Natural killer cell (primary cell): ENCODE data around the gene LLGL1. TPM values are rescaled to one million over a fixed set of nuclear protein-coding genes. Genes with fewer than 3 reads are reported as not detected.

Experiments
- ATAC-seq, 3 donors: fragments of 150-1000 bp in 2 of 3; fragments of 200-7000 bp in 1 of 3; cut with Tn5 transposase; 1 replicate in 1 of 3; 2 replicates in 2 of 3; pipeline ENCODE4 v1.10.0; 2021; ENCODE audit warnings: mild to moderate bottlenecking in 2 of 3, moderate library complexity in 2 of 3
- DNase-seq, 2 donors: peaks; one replicate each; pipeline versions ENCODE4 v3.0.0 to v3.0.0-alpha.2; 2013 to 2021; ENCODE audit warnings: mixed read lengths in 1 of 2
- H3K27ac ChIP-seq: one replicate; pipeline ENCODE4 v1.5.1; 2013; ENCODE audit warnings: mild to moderate bottlenecking, low read length
- H3K27me3 ChIP-seq: one replicate; pipeline ENCODE4 v1.6.1; 2013; ENCODE audit warnings: low read length; ENCODE audit not compliant: control insufficient read depth, insufficient read depth
- H3K36me3 ChIP-seq: one replicate; pipeline ENCODE4 v1.6.1; 2013; ENCODE audit warnings: low read length; ENCODE audit not compliant: control insufficient read depth, insufficient read depth
- H3K4me1 ChIP-seq: one replicate; pipeline ENCODE4 v1.6.1; 2013; ENCODE audit warnings: low read length; ENCODE audit not compliant: control insufficient read depth, insufficient read depth
- H3K4me3 ChIP-seq: one replicate; pipeline ENCODE4 v1.5.1; 2013; ENCODE audit warnings: low read length
- H3K9me3 ChIP-seq: one replicate; pipeline ENCODE4 v1.6.1; 2013; ENCODE audit warnings: low read length; ENCODE audit not compliant: control insufficient read depth, insufficient read depth
- H3K27ac Mint-ChIP-seq, 2 donors: one replicate each; pipeline ENCODE4 v1.8.0; 2022; ENCODE audit warnings: mild to moderate bottlenecking in 2 of 2, mixed read lengths in 2 of 2, moderate library complexity in 1 of 2
- H3K27me3 Mint-ChIP-seq, 2 donors: one replicate each; pipeline ENCODE4 v1.8.0; 2022; ENCODE audit warnings: low read depth in 2 of 2, mixed read lengths in 2 of 2
- H3K36me3 Mint-ChIP-seq: one replicate; pipeline ENCODE4 v1.8.0; 2022; ENCODE audit warnings: mixed read lengths
- H3K4me1 Mint-ChIP-seq, 2 donors: one replicate each; pipeline ENCODE4 v1.8.0; 2022; ENCODE audit warnings: mixed read lengths in 2 of 2
- H3K4me3 Mint-ChIP-seq: one replicate; pipeline ENCODE4 v1.8.0; 2022; ENCODE audit warnings: mild to moderate bottlenecking, moderate library complexity, mixed read lengths
- H3K9me3 Mint-ChIP-seq, 2 donors: one replicate each; pipeline ENCODE4 v1.8.0; 2022; ENCODE audit warnings: mixed read lengths in 2 of 2
- CTCF ChIP-seq: fragments of 200-600 bp; IDR thresholded peaks from one replicate; pipeline ENCODE4 v1.8.0; 2022; ENCODE audit warnings: antibody characterized with exemption
- WGBS: methylation state at CpG from one replicate; pipeline ENCODE4 v1.1.7; 2013; ENCODE audit warnings: missing lambda C conversion rate; ENCODE audit not compliant: insufficient coverage; 5-methylcytosine and 5-hydroxymethylcytosine counted together
- intact Hi-C: fragments of 100-400 bp; cut with micrococcal nuclease; formaldehyde crosslinking; loops from one replicate; pipeline ENCODE4 v1.14.2; 2022
- total RNA-seq, 4 donors: library from RNA; stranded (reverse); fragments of 120-200 nt in 1 of 4; gene quantifications; one replicate each; pipeline versions ENCODE4 v1.2.3 to v1.2.4, GENCODE V29; 2013 to 2022

LLGL1 gene
- total RNA-seq, 3 donors from 2014 or later (not counting 1 experiment from before 2014, with no cell fraction given), result 19.7 to 26.2 (median 25.8) TPM

GRCh38 chr17:18261146-18261515, 35.7 kb downstream of the LLGL1 start:
- ATAC-seq (peak in 1 of 3 donors; percentile 13), DNase-seq (peak; percentile 34 to 42)
- Mint-ChIP-seq H3K36me3 (no peaks in the 10 kb centered on the region), H3K4me3 (peak overlapping the region; percentile 83), H3K9me3 (no peaks in the 10 kb centered on the region), H3K27ac (peak overlapping the region; percentile 70 to 81), H3K27me3 (no peaks in the 10 kb centered on the region), H3K4me1 (peaks cover 17 to 36% of the 10 kb centered on the region in 2 donors)
- intact Hi-C loops, result loop anchor here (2.0 kb wide), 1 partner anchor 54 kb away; the partner anchor contains the start of genes SMCR8 and TOP3A
- H3K27me3 ChIP-seq, result no peaks in the 10 kb centered on the region
- peak overlapping the region; percentile 76 for H3K4me3 ChIP-seq
- peaks cover 18% of the 10 kb centered on the region for H3K36me3 ChIP-seq
- no peak for TF ChIP-seq CTCF
- no peaks in the 10 kb centered on the region for H3K9me3 ChIP-seq
- H3K27ac ChIP-seq, result peak overlapping the region; percentile 88
- 6% methylated on average over 16 of the region's 16 CpGs for WGBS
- H3K4me1 ChIP-seq, result peaks cover 51% of the 10 kb centered on the region

DNA sequence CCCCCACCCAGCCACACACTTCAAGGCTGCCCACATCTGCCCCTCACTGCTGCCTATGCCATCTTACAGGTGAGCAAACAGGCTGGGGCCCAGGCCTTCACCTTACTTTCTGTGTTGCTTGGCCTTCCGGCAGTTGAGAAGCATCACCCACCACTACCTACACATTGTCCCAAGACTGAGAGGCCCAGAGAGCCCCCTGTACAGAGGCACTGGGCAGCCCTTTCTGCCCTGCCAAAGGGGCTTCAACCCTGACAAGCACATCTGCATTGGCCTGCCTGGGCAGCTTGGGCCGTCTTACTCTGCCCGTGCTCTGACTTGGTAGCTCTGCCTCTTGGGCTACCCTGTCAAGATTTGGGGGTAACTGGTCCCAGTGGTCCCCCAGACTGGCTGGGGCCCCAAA, 36.2 kb downstream of the LLGL1 start:
- 93% methylated on average over 3 of the region's 3 CpGs for WGBS
- H3K36me3 ChIP-seq, result peaks cover 18% of the 10 kb centered on the region
- H3K4me1 ChIP-seq, result peaks cover 47% of the 10 kb centered on the region
- intact Hi-C loops, result loop anchor here (2.0 kb wide), 1 partner anchor 53 kb away; the partner anchor contains the start of genes SMCR8 and TOP3A
- peaks cover 17 to 34% of the 10 kb centered on the region in 2 donors for H3K4me1 Mint-ChIP-seq
- peak overlapping the region; percentile 83 for H3K4me3 Mint-ChIP-seq
- peak overlapping the region; percentile 88 for H3K27ac ChIP-seq
- no peaks in the 10 kb centered on the region for H3K9me3 ChIP-seq
- H3K27me3 ChIP-seq, result no peaks in the 10 kb centered on the region
- DNase-seq (no peak), ATAC-seq (no peak)
- no peak overlapping the region for H3K4me3 ChIP-seq
- H3K27me3 Mint-ChIP-seq, result no peaks in the 10 kb centered on the region
- H3K27ac Mint-ChIP-seq, result peak overlapping the region; percentile 70 to 81
- no peak for TF ChIP-seq CTCF
- no peaks in the 10 kb centered on the region for H3K36me3 Mint-ChIP-seq
- H3K9me3 Mint-ChIP-seq, result no peaks in the 10 kb centered on the region

GRCh38 chr17:18262111-18262510, 36.7 kb downstream of the LLGL1 start:
- no peaks in the 10 kb centered on the region for H3K36me3 Mint-ChIP-seq
- peak overlapping the region; percentile 49 for H3K4me3 Mint-ChIP-seq
- H3K27me3 Mint-ChIP-seq, result no peaks in the 10 kb centered on the region
- no peaks in the 10 kb centered on the region for H3K27me3 ChIP-seq
- DNase-seq (no peak), ATAC-seq (no peak)
- no peak for TF ChIP-seq CTCF
- H3K9me3 ChIP-seq, result no peaks in the 10 kb centered on the region
- 97% methylated on average over 2 of the region's 2 CpGs for WGBS
- H3K4me3 ChIP-seq, result no peak overlapping the region
- peaks cover 47% of the 10 kb centered on the region for H3K4me1 ChIP-seq
- H3K27ac ChIP-seq, result no peak overlapping the region
- H3K36me3 ChIP-seq, result peaks cover 18% of the 10 kb centered on the region
- peak overlapping the region in 1 of 2 donors; percentile 81 for H3K27ac Mint-ChIP-seq
- H3K9me3 Mint-ChIP-seq, result no peaks in the 10 kb centered on the region
- intact Hi-C loops, result no loop called here
- H3K4me1 Mint-ChIP-seq, result peaks cover 15 to 30% of the 10 kb centered on the region in 2 donors

GRCh38 chr17:18262641-18263040, 37.2 kb downstream of the LLGL1 start:
- TF ChIP-seq CTCF, result no peak
- Histone ChIP-seq H3K27ac (no peak overlapping the region), H3K9me3 (no peaks in the 10 kb centered on the region), H3K27me3 (no peaks in the 10 kb centered on the region), H3K4me1 (peaks cover 47% of the 10 kb centered on the region), H3K36me3 (peaks cover 18% of the 10 kb centered on the region), H3K4me3 (no peak overlapping the region)
- Mint-ChIP-seq H3K27ac (no peak overlapping the region), H3K4me1 (peaks cover 10 to 24% of the 10 kb centered on the region in 2 donors), H3K4me3 (no peak overlapping the region), H3K36me3 (no peaks in the 10 kb centered on the region), H3K9me3 (no peaks in the 10 kb centered on the region), H3K27me3 (no peaks in the 10 kb centered on the region)
- ATAC-seq (no peak), DNase-seq (no peak)
- intact Hi-C loops, result no loop called here
- WGBS, result 95% methylated on average over 12 of the region's 12 CpGs
